WTC11 (cell line): ENCODE results near the gene WDR1. TPM values are rescaled to one million over a fixed set of nuclear protein-coding genes. Genes with fewer than 3 reads are reported as not detected.

Experiments used
- ATAC-seq: fragments of 200-7000 bp; cut with Tn5 transposase; 2 replicates; pipeline ENCODE4 v1.10.0; 2021; ENCODE audit warnings: mild to moderate bottlenecking, moderate library complexity
- CTCF ChIA-PET: fragments of 300-600 bp; sonication (Branson Sonifier 250); formaldehyde crosslinking; loops from one replicate; lab custom pipeline; 2021; ENCODE audit warnings: antibody characterized with exemption; lab: Charles Lee
- POLR2A ChIA-PET: fragments of 350-600 bp; sonication (Branson Sonifier 250); formaldehyde crosslinking; loops from one replicate; lab custom pipeline; 2021; ENCODE audit warnings: antibody characterized with exemption; lab: Charles Lee
- DNase-seq: peaks from one replicate; pipeline ENCODE4 v3.0.0; 2021; ENCODE audit warnings: low spot score
- H3K27ac Mint-ChIP-seq: 2 replicates; pipeline ENCODE4 v1.8.0; 2021; ENCODE audit warnings: mixed read lengths
- H3K27me3 Mint-ChIP-seq: 2 replicates; pipeline ENCODE4 v1.8.0; 2021; ENCODE audit warnings: low read depth, mild to moderate bottlenecking, moderate library complexity, mixed read lengths
- H3K36me3 Mint-ChIP-seq: 2 replicates; pipeline ENCODE4 v1.8.0; 2021; ENCODE audit warnings: mixed read lengths
- H3K4me1 Mint-ChIP-seq: 2 replicates; pipeline ENCODE4 v1.8.0; 2022; ENCODE audit warnings: mixed read lengths
- H3K4me3 Mint-ChIP-seq: 2 replicates; pipeline ENCODE4 v1.8.0; 2021; ENCODE audit warnings: mild to moderate bottlenecking, moderate library complexity, mixed read lengths
- H3K9me3 Mint-ChIP-seq: 2 replicates; pipeline ENCODE4 v1.8.0; 2021; ENCODE audit warnings: mixed read lengths
- CBFB ChIP-seq: sonication (generic); formaldehyde crosslinking; IDR thresholded peaks from 2 replicates; pipeline ENCODE4 v1.8.1; 2022; ENCODE audit warnings: mild to moderate bottlenecking, low read depth, missing genetic modification reagents
- ETV6 ChIP-seq: sonication (generic); formaldehyde crosslinking; IDR thresholded peaks from 2 replicates; pipeline ENCODE4 v1.8.1; 2022; ENCODE audit warnings: mild to moderate bottlenecking, missing genetic modification reagents
- FOXP1 ChIP-seq: sonication (generic); formaldehyde crosslinking; IDR thresholded peaks from 2 replicates; pipeline ENCODE4 v1.8.0; 2022; ENCODE audit warnings: missing genetic modification reagents, mild to moderate bottlenecking, moderate library complexity, borderline replicate concordance
- FOXP4 ChIP-seq: sonication (generic); formaldehyde crosslinking; IDR thresholded peaks from 2 replicates; pipeline ENCODE4 v1.8.0; 2022; ENCODE audit warnings: mild to moderate bottlenecking, missing genetic modification reagents
- JAZF1 ChIP-seq: fragments of 250-450 bp; sonication (Bioruptor Pico); IDR thresholded peaks from 2 replicates; pipeline ENCODE4 v1.9.0; 2021; ENCODE audit warnings: moderate library complexity, mild to moderate bottlenecking, inconsistent platforms
- KAT7 ChIP-seq: sonication (generic); formaldehyde crosslinking; IDR thresholded peaks from 2 replicates; pipeline ENCODE4 v1.8.1; 2023; ENCODE audit warnings: missing genetic modification reagents, mild to moderate bottlenecking, borderline replicate concordance
- MLX ChIP-seq: sonication (generic); formaldehyde crosslinking; IDR thresholded peaks from 2 replicates; pipeline ENCODE4 v1.8.1; 2023; ENCODE audit warnings: mild to moderate bottlenecking, missing genetic modification reagents, moderate library complexity
- NFATC4 ChIP-seq: fragments of 250-450 bp; sonication (Bioruptor Pico); IDR thresholded peaks from 2 replicates; pipeline ENCODE4 v1.9.0; 2021; ENCODE audit warnings: mild to moderate bottlenecking
- NFYB ChIP-seq: sonication (generic); formaldehyde crosslinking; conservative IDR thresholded peaks from 2 replicates; pipeline ENCODE4 v1.8.0; 2022; ENCODE audit warnings: low read depth, missing genetic modification reagents
- NR1H2 ChIP-seq: sonication (generic); formaldehyde crosslinking; IDR thresholded peaks from 2 replicates; pipeline ENCODE4 v1.9.0; 2021; ENCODE audit warnings: mild to moderate bottlenecking, moderate library complexity, missing genetic modification reagents
- NR2C2 ChIP-seq: sonication (generic); formaldehyde crosslinking; IDR thresholded peaks from 2 replicates; pipeline ENCODE4 v1.8.0; 2022; ENCODE audit warnings: mild to moderate bottlenecking, missing genetic modification reagents
- RELA ChIP-seq: sonication (generic); formaldehyde crosslinking; IDR thresholded peaks from 2 replicates; pipeline ENCODE4 v1.8.1; 2022; ENCODE audit warnings: missing genetic modification reagents, mild to moderate bottlenecking, borderline replicate concordance
- RORB ChIP-seq: fragments of 250-450 bp; sonication (Bioruptor Pico); IDR thresholded peaks from 2 replicates; pipeline ENCODE4 v1.9.0; 2021; ENCODE audit warnings: mild to moderate bottlenecking
- SMAD4 ChIP-seq: sonication (generic); formaldehyde crosslinking; IDR thresholded peaks from 2 replicates; pipeline ENCODE4 v1.8.0; 2022; ENCODE audit warnings: mild to moderate bottlenecking, missing genetic modification reagents
- USF1 ChIP-seq: sonication (generic); formaldehyde crosslinking; IDR thresholded peaks from 2 replicates; pipeline ENCODE4 v1.8.0; 2022; ENCODE audit warnings: mild to moderate bottlenecking, missing genetic modification reagents
- USF2 ChIP-seq: sonication (generic); formaldehyde crosslinking; IDR thresholded peaks from 2 replicates; pipeline ENCODE4 v1.8.1; 2023; ENCODE audit warnings: mild to moderate bottlenecking, missing genetic modification reagents, moderate library complexity
- ZBTB21 ChIP-seq: sonication (generic); formaldehyde crosslinking; IDR thresholded peaks from 2 replicates; pipeline ENCODE4 v1.8.1; 2023; ENCODE audit warnings: mild to moderate bottlenecking, missing genetic modification reagents, borderline replicate concordance
- ZBTB43 ChIP-seq: sonication (generic); formaldehyde crosslinking; IDR thresholded peaks from 2 replicates; pipeline ENCODE4 v1.8.1; 2023; ENCODE audit warnings: mild to moderate bottlenecking, missing genetic modification reagents
- ZNF121 ChIP-seq: sonication (generic); formaldehyde crosslinking; IDR thresholded peaks from 2 replicates; pipeline ENCODE4 v1.8.0; 2023; ENCODE audit warnings: missing genetic modification reagents
- ZNF232 ChIP-seq: sonication (generic); formaldehyde crosslinking; IDR thresholded peaks from 2 replicates; pipeline ENCODE4 v1.8.0; 2022; ENCODE audit warnings: mild to moderate bottlenecking, missing genetic modification reagents
- ZNF263 ChIP-seq: sonication (generic); formaldehyde crosslinking; IDR thresholded peaks from 2 replicates; pipeline ENCODE4 v1.8.1; 2022; ENCODE audit warnings: low read depth, mild to moderate bottlenecking, moderate library complexity, missing genetic modification reagents
- ZNF416 ChIP-seq: fragments of 250-450 bp; sonication (Bioruptor Pico); IDR thresholded peaks from 2 replicates; pipeline ENCODE4 v1.9.0; 2021; ENCODE audit warnings: mild to moderate bottlenecking, inconsistent platforms
- ZNF671 ChIP-seq: fragments of 250-450 bp; sonication (Bioruptor Pico); IDR thresholded peaks from 2 replicates; pipeline ENCODE4 v1.8.0; 2021; ENCODE audit warnings: mild to moderate bottlenecking
- total RNA-seq: library from RNA; stranded (reverse); gene quantifications from 3 replicates; pipeline ENCODE4 v1.2.3, GENCODE V29; 2021
- TF ChIP-seq, protein P1 (sequence below): sonication (generic); formaldehyde crosslinking; IDR thresholded peaks from 2 replicates; pipeline ENCODE4 v1.8.1; 2023; ENCODE audit warnings: mild to moderate bottlenecking, moderate library complexity, missing genetic modification reagents
- TF ChIP-seq, protein P2 (sequence below): sonication (generic); formaldehyde crosslinking; conservative IDR thresholded peaks from 2 replicates; pipeline ENCODE4 v1.8.1; 2022; ENCODE audit warnings: mild to moderate bottlenecking, missing genetic modification reagents
- TF ChIP-seq, protein P3 (sequence below): fragments of 250-450 bp; sonication (Bioruptor Pico); IDR thresholded peaks from 2 replicates; pipeline ENCODE4 v2.1.2; 2022; ENCODE audit warnings: mild to moderate bottlenecking, moderate library complexity

Gene WDR1
- total RNA-seq, 1 experiment from 2014 or later: 288 TPM

DNA sequence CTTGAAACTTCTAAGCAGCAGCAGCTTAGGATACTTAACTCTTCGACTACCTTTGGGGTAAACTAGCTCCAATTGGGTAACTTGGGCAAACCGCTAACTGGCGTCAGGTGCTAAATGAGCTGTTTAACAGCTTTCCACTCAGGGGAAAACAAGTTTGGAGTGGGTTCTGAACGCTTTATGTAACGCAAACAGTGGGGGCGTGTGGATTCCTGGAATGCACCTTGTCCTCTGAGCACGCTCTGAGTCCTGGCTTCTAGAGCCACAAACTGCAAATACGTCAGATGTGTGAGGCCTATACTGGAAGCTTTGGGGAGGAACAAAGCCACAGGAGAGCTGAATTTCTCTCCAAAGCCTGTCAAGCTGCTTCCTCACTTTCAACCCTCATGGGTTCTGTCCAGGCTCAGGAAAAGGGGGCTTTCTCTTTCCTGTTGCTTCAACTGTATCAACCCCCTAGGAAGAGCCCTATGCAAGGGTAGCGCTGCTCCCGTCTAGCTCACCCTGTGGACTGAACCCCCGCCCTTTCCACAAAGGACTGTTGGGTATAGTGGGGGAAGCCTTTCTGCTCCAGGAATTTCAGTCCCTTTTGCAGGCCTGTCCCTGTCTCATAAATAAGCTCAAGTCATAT is 4.5 kb upstream of the WDR1 start (continued):
- TF ChIP-seq USF2 (no peak), ZNF671 (no peak), NFATC4 (CRISPR knock-in tag) (no peak), ZBTB21 (no peak), ZNF232 (CRISPR knock-in tag) (no peak), RORB (no peak)
- TF ChIP-seq, protein P1, sequence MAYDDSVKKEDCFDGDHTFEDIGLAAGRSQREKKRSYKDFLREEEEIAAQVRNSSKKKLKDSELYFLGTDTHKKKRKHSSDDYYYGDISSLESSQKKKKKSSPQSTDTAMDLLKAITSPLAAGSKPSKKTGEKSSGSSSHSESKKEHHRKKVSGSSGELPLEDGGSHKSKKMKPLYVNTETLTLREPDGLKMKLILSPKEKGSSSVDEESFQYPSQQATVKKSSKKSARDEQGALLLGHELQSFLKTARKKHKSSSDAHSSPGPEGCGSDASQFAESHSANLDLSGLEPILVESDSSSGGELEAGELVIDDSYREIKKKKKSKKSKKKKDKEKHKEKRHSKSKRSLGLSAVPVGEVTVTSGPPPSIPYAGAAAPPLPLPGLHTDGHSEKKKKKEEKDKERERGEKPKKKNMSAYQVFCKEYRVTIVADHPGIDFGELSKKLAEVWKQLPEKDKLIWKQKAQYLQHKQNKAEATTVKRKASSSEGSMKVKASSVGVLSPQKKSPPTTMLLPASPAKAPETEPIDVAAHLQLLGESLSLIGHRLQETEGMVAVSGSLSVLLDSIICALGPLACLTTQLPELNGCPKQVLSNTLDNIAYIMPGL (CRISPR knock-in tag): no peak

DNA sequence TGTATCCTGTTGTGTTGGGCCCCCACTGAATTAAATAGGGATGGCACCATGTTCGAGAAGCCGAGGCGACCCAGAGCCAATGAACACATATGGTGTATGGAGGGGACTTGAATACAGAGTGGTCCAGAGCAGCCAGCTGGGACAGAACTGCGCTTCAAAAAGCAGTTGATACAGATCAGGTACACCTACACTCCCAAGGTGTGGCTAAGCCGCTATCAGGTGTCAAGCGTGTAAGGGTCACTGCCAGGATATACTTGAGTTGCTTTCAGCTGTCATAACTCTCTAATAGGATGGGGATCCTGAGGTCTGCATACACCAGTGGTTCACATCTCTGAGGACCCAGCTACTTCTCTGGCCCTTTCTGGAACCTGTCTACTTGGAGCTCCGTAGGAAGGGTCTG is 3.2 kb upstream of the WDR1 start:
- no peak for DNase-seq
- POLR2A ChIA-PET: interaction anchor here (4.3 kb wide), 1 partner anchor 13 kb away, joined by 51 read pairs; no protein-coding TSS in a partner anchor
- no peak for ATAC-seq
- Mint-ChIP-seq H3K9me3 (no peaks in the 10 kb centered on the region), H3K27ac (no peak overlapping the region), H3K27me3 (no peaks in the 10 kb centered on the region), H3K4me1 (peaks cover 53% of the 10 kb centered on the region), H3K4me3 (no peak overlapping the region), H3K36me3 (peaks cover 11% of the 10 kb centered on the region)
- TF ChIP-seq RELA (CRISPR knock-in tag) (no peak), NR2C2 (no peak), ZNF121 (no peak), MLX (CRISPR knock-in tag) (no peak), NFYB (no peak), FOXP1 (CRISPR knock-in tag) (no peak), KAT7 (CRISPR knock-in tag) (no peak), USF2 (no peak), CBFB (CRISPR knock-in tag) (no peak), NR1H2 (CRISPR knock-in tag) (no peak), FOXP4 (no peak), SMAD4 (CRISPR knock-in tag) (no peak), USF1 (CRISPR knock-in tag) (no peak), ZNF263 (CRISPR knock-in tag) (no peak), ZBTB43 (CRISPR knock-in tag) (no peak), ETV6 (CRISPR knock-in tag) (no peak), ZNF416 (CRISPR knock-in tag) (no peak), JAZF1 (CRISPR knock-in tag) (no peak)
- TF ChIP-seq, protein P2, sequence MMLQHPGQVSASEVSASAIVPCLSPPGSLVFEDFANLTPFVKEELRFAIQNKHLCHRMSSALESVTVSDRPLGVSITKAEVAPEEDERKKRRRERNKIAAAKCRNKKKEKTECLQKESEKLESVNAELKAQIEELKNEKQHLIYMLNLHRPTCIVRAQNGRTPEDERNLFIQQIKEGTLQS (CRISPR knock-in tag): no peak
- TF ChIP-seq, protein P3, sequence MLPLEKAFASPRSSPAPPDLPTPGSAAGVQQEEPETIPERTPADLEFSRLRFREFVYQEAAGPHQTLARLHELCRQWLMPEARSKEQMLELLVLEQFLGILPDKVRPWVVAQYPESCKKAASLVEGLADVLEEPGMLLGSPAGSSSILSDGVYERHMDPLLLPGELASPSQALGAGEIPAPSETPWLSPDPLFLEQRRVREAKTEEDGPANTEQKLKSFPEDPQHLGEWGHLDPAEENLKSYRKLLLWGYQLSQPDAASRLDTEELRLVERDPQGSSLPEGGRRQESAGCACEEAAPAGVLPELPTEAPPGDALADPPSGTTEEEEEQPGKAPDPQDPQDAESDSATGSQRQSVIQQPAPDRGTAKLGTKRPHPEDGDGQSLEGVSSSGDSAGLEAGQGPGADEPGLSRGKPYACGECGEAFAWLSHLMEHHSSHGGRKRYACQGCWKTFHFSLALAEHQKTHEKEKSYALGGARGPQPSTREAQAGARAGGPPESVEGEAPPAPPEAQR (CRISPR knock-in tag): no peak
- CTCF ChIA-PET: interaction anchor here (6.8 kb wide), 1 partner anchor 22 kb away, joined by 42 read pairs; no protein-coding TSS in a partner anchor
